SK-N-SH (cell line): ENCODE measurements around the gene CETN1. TPM values are rescaled to one million over a fixed set of nuclear protein-coding genes. Genes with fewer than 3 reads are reported as not detected.

ENCODE experiments used
- CTCF ChIA-PET: fragments of 300-600, 350-600 bp; formaldehyde crosslinking; extraction: SDS; loops from one replicate; lab custom pipeline; 2021; lab: Yijun Ruan, JAX
- POLR2A ChIA-PET: fragments of 350-600 bp; sonication (Branson Sonifier 250); formaldehyde crosslinking; extraction: SDS; loops from one replicate; lab custom pipeline; 2020; ENCODE audit warnings: antibody characterized with exemption, inconsistent platforms; lab: Yijun Ruan, JAX
- DNase-seq: peaks from one replicate; pipeline ENCODE4 v3.0.0; 2012
- H2AFZ ChIP-seq: fragments of 200-600 bp; sonication (generic); 2 replicates; pipeline ENCODE4 v1.8.1; 2016; ENCODE audit warnings: antibody characterized with exemption, mild to moderate bottlenecking, low read depth
- H3F3A ChIP-seq: fragments of 200-600 bp; sonication (generic); replicated peaks from 2 replicates; pipeline ENCODE3; 2016; ENCODE audit warnings: antibody characterized with exemption, mild to moderate bottlenecking; ENCODE audit not compliant: insufficient read depth
- H3K27ac ChIP-seq, 2 experiments: fragments of 200-500 bp in 1 of 2; fragments of 200-600 bp in 1 of 2; sonication (Bioruptor generic) in 1 of 2; sonication (generic), shearing (Covaris generic) in 1 of 2; 2 replicates each; pipeline versions ENCODE4 v1.5.1 to v1.6.1; 2014 to 2016; ENCODE audit warnings: low read depth in 2 of 2, inconsistent platforms in 1 of 2, low read length in 1 of 2, mild to moderate bottlenecking in 1 of 2, mixed read lengths in 1 of 2
- H3K27me3 ChIP-seq: fragments of 200-600 bp; sonication (generic), shearing (Covaris generic); 2 replicates; pipeline ENCODE4 v1.6.1; 2016; ENCODE audit warnings: mixed run types; ENCODE audit not compliant: insufficient read depth
- H3K36me3 ChIP-seq, 2 experiments: fragments of 200-500 bp in 1 of 2; fragments of 200-600 bp in 1 of 2; sonication (Bioruptor generic) in 1 of 2; sonication (generic) in 1 of 2; replicated peaks in 1 of 2; 2 replicates each; pipeline versions ENCODE3 to v1.5.1; 2014 to 2016; ENCODE audit warnings: low read length in 1 of 2, mild to moderate bottlenecking in 1 of 2; ENCODE audit not compliant: insufficient read depth in 2 of 2, control insufficient read depth in 1 of 2
- H3K4me1 ChIP-seq, 2 experiments: fragments of 200-500 bp in 1 of 2; fragments of 200-600 bp in 1 of 2; sonication (Bioruptor generic) in 1 of 2; sonication (generic), shearing (Covaris generic) in 1 of 2; 2 replicates each; pipeline versions ENCODE4 v1.5.1 to v1.6.1; 2014 to 2016; ENCODE audit warnings: low read depth in 1 of 2, low read length in 1 of 2, mixed run types in 1 of 2; ENCODE audit not compliant: insufficient read depth in 2 of 2, control insufficient read depth in 1 of 2
- H3K4me2 ChIP-seq: fragments of 200-600 bp; sonication (generic), shearing (Covaris generic); 2 replicates; pipeline ENCODE4 v1.6.1; 2017; ENCODE audit warnings: mixed run types
- H3K4me3 ChIP-seq, 2 experiments: fragments of 200-500 bp in 1 of 2; fragments of 200-600 bp in 1 of 2; sonication (Bioruptor generic) in 1 of 2; sonication (generic), shearing (Covaris generic) in 1 of 2; 2 replicates each; pipeline versions ENCODE4 v1.5.1 to v1.8.1; 2014 to 2016; ENCODE audit warnings: low read depth in 2 of 2, inconsistent platforms in 1 of 2, low read length in 1 of 2, mild to moderate bottlenecking in 1 of 2, mixed read lengths in 1 of 2, moderate library complexity in 1 of 2
- H3K79me2 ChIP-seq: fragments of 200-600 bp; sonication (generic); 2 replicates; pipeline ENCODE4 v1.8.1; 2017; ENCODE audit warnings: mild to moderate bottlenecking; ENCODE audit not compliant: insufficient read depth
- H3K9ac ChIP-seq: fragments of 200-600 bp; sonication (generic); 2 replicates; pipeline ENCODE4 v1.6.1; 2017; ENCODE audit warnings: mixed run types
- H3K9me2 ChIP-seq: fragments of 200-600 bp; sonication (generic); 2 replicates; pipeline ENCODE4 v1.6.1; 2017; ENCODE audit warnings: mixed run types
- H3K9me3 ChIP-seq: fragments of 200-600 bp; sonication (generic); 2 replicates; pipeline ENCODE4 v1.6.1; 2017; ENCODE audit warnings: mixed run types, mild to moderate bottlenecking, moderate library complexity
- H4K20me1 ChIP-seq: fragments of 200-600 bp; sonication (generic); 2 replicates; pipeline ENCODE4 v1.6.1; 2017; ENCODE audit warnings: mild to moderate bottlenecking, mixed run types; ENCODE audit not compliant: insufficient read depth
- CHD2 ChIP-seq: fragments of 150-350 bp; IDR thresholded peaks from 2 replicates; pipeline ENCODE4 v1.6.1; 2018; ENCODE audit warnings: low read length; ENCODE audit not compliant: partially characterized antibody
- ELF1 ChIP-seq: IDR thresholded peaks from 2 replicates; pipeline ENCODE4 v1.4.0; 2012
- EP300 ChIP-seq, 2 experiments: IDR thresholded peaks; 2 replicates each; pipeline versions ENCODE4 v1.4.0 to v1.6.1; 2012; ENCODE audit warnings: borderline replicate concordance in 1 of 2, low read depth in 1 of 2, low read length in 1 of 2
- FOSL2 ChIP-seq: IDR thresholded peaks from 2 replicates; pipeline ENCODE4 v1.4.0; 2012; ENCODE audit warnings: low read depth, mild to moderate bottlenecking, moderate library complexity, borderline replicate concordance
- FOXJ3 ChIP-seq: sonication (generic); formaldehyde crosslinking; IDR thresholded peaks from 2 replicates; pipeline ENCODE4 v1.5.1; 2020; ENCODE audit warnings: mild to moderate bottlenecking, missing genetic modification reagents
- FOXM1 ChIP-seq: IDR thresholded peaks from 2 replicates; pipeline ENCODE4 v1.4.0; 2012; ENCODE audit warnings: low read depth, mild to moderate bottlenecking
- GATA2 ChIP-seq: sonication (generic); formaldehyde crosslinking; IDR thresholded peaks from 2 replicates; pipeline ENCODE4 v1.5.0; 2020; ENCODE audit warnings: mild to moderate bottlenecking, missing genetic modification reagents
- JUND ChIP-seq: IDR thresholded peaks from 2 replicates; pipeline ENCODE4 v1.4.0; 2012
- MEF2A ChIP-seq: IDR thresholded peaks from 2 replicates; pipeline ENCODE4 v1.4.0; 2012; ENCODE audit warnings: low read depth, borderline replicate concordance
- NFIC ChIP-seq: IDR thresholded peaks from 2 replicates; pipeline ENCODE4 v1.4.0; 2012; ENCODE audit warnings: borderline replicate concordance
- PBX3 ChIP-seq: IDR thresholded peaks from 2 replicates; pipeline ENCODE4; 2012
- POLR2AphosphoS5 ChIP-seq: IDR thresholded peaks from 2 replicates; pipeline ENCODE4 v1.6.1; 2012; ENCODE audit warnings: low read depth, low read length
- RAD21 ChIP-seq: IDR thresholded peaks from 2 replicates; pipeline ENCODE4 v1.6.1; 2012; ENCODE audit warnings: mild to moderate bottlenecking, low read length
- REST ChIP-seq: IDR thresholded peaks from 2 replicates; pipeline ENCODE4 v1.6.1; 2012; ENCODE audit warnings: mild to moderate bottlenecking, low read depth, low read length, moderate library complexity
- SIN3A ChIP-seq: IDR thresholded peaks from 2 replicates; pipeline ENCODE4 v1.6.1; 2012; ENCODE audit warnings: low read depth, mild to moderate bottlenecking, low read length, moderate library complexity, borderline replicate concordance
- SMC3 ChIP-seq: IDR thresholded peaks from 2 replicates; pipeline ENCODE4 v1.6.1; 2012; ENCODE audit warnings: low read depth, low read length, improper control_type of control experiment
- TAF1 ChIP-seq: IDR thresholded peaks from 2 replicates; pipeline ENCODE4 v1.6.1; 2012; ENCODE audit warnings: low read depth, mild to moderate bottlenecking, low read length, moderate library complexity, borderline replicate concordance
- TCF12 ChIP-seq: IDR thresholded peaks from 2 replicates; pipeline ENCODE4 v1.4.0; 2012
- YY1 ChIP-seq: IDR thresholded peaks from 2 replicates; pipeline ENCODE4 v1.4.0; 2012; ENCODE audit warnings: low read depth, mild to moderate bottlenecking
- WGBS: methylation state at CpG from one replicate; pipeline ENCODE4 v1.1.6; 2017; ENCODE audit warnings: low lambda C conversion rate; 5-methylcytosine and 5-hydroxymethylcytosine counted together
- polyA plus RNA-seq, 3 experiments: library from polyadenylated mRNA; depleted of rRNA; stranded (reverse); fragments of >200 nt; gene quantifications; 2 replicates each; pipeline ENCODE4 v1.2.3, GENCODE V29; 2012
- TF ChIP-seq, protein P1 (sequence below): fragments of 200-600 bp; sonication (generic); IDR thresholded peaks from 2 replicates; pipeline ENCODE4 v1.6.1; 2017; ENCODE audit warnings: antibody characterized with exemption, mild to moderate bottlenecking, moderate library complexity

Gene CETN1
- polyA plus RNA-seq, 1 of the 3 experiments (the other 2 are of a cell fraction) = not detected

- 70% methylated on average over 6 of the region's 6 CpGs for WGBS
- TF ChIP-seq GATA2 (CRISPR knock-in tag) (no peak), POLR2AphosphoS5 (no peak), CHD2 (no peak)
- TF ChIP-seq, protein P1, sequence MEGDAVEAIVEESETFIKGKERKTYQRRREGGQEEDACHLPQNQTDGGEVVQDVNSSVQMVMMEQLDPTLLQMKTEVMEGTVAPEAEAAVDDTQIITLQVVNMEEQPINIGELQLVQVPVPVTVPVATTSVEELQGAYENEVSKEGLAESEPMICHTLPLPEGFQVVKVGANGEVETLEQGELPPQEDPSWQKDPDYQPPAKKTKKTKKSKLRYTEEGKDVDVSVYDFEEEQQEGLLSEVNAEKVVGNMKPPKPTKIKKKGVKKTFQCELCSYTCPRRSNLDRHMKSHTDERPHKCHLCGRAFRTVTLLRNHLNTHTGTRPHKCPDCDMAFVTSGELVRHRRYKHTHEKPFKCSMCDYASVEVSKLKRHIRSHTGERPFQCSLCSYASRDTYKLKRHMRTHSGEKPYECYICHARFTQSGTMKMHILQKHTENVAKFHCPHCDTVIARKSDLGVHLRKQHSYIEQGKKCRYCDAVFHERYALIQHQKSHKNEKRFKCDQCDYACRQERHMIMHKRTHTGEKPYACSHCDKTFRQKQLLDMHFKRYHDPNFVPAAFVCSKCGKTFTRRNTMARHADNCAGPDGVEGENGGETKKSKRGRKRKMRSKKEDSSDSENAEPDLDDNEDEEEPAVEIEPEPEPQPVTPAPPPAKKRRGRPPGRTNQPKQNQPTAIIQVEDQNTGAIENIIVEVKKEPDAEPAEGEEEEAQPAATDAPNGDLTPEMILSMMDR = peak; percentile 20; the same call in 1 of the 2 replicates
- H3K9ac ChIP-seq = no peak overlapping the region
- no peak overlapping the region for H3K4me3 ChIP-seq
- no peaks in the 10 kb centered on the region for H3K9me3 ChIP-seq
- no peak overlapping the region for H2AFZ ChIP-seq
- no peak overlapping the region for H3K27ac ChIP-seq
- no peaks in the 10 kb centered on the region for H4K20me1 ChIP-seq
- no peak overlapping the region for H3K4me2 ChIP-seq
- H3K79me2 ChIP-seq = no peaks in the 10 kb centered on the region
- no peaks in the 10 kb centered on the region for H3F3A ChIP-seq
- ChIA-PET POLR2A (no interaction called here), CTCF (interaction anchor here (0.6 to 3.7 kb wide), 5 partner anchors 13 to 210 kb away, joined by 3 to 13 read pairs (median 5); no protein-coding TSS in a partner anchor)
- H3K9me2 ChIP-seq = no peaks in the 10 kb centered on the region
- DNase-seq = no peak
- H3K36me3 ChIP-seq = no peaks in the 10 kb centered on the region
- H3K4me1 ChIP-seq = no peaks in the 10 kb centered on the region
- H3K27me3 ChIP-seq = no peaks in the 10 kb centered on the region; the same call in 1 of the 2 replicates
Measured at GRCh38 chr18:629269-630150, 49.3 kb downstream of the CETN1 start.

- H3K9me3 ChIP-seq = no peaks in the 10 kb centered on the region
- no peaks in the 10 kb centered on the region; the same call in 1 of the 2 replicates for H3K27me3 ChIP-seq
- peaks cover 0 to 5% of the 10 kb centered on the region in 2 experiments; a peak in 1 of 4 replicates for H3K4me1 ChIP-seq
- H3K27ac ChIP-seq = no peak overlapping the region
- no peak overlapping the region for H3K9ac ChIP-seq
- no peaks in the 10 kb centered on the region for H3F3A ChIP-seq
- H3K9me2 ChIP-seq = no peaks in the 10 kb centered on the region
- no peak for DNase-seq
- H3K36me3 ChIP-seq = no peaks in the 10 kb centered on the region
- ChIA-PET POLR2A (no interaction called here), CTCF (interaction anchor here (0.9 to 3.7 kb wide), 8 partner anchors 10 to 224 kb away, joined by 3 to 13 read pairs (median 3); partner anchors contain the start of gene ENOSF1)
- H3K79me2 ChIP-seq = no peaks in the 10 kb centered on the region
- no peaks in the 10 kb centered on the region for H4K20me1 ChIP-seq
- no peak overlapping the region for H2AFZ ChIP-seq
- H3K4me3 ChIP-seq = no peak overlapping the region
- no peak overlapping the region for H3K4me2 ChIP-seq
- TF ChIP-seq SMC3 = no peak
- TF ChIP-seq TAF1 = no peak
- TF ChIP-seq PBX3 = no peak
- no peak for TF ChIP-seq MEF2A
- no peak for TF ChIP-seq CHD2
- no peak for TF ChIP-seq FOSL2
- no peak for TF ChIP-seq YY1
- TF ChIP-seq FOXM1 = no peak
- TF ChIP-seq EP300 (IDR thresholded peaks at IDR 0.05; ENCODE audit: borderline replicate concordance in 1 of 2, low read depth in 1 of 2, low read length in 1 of 2) = no peak
- TF ChIP-seq REST = no peak
- no peak for TF ChIP-seq SIN3A
- TF ChIP-seq NFIC = no peak
- TF ChIP-seq JUND = no peak
- TF ChIP-seq TCF12 = no peak
- no peak for TF ChIP-seq RAD21
- no peak for TF ChIP-seq FOXJ3
- no peak for TF ChIP-seq ELF1
- no peak for TF ChIP-seq GATA2 (CRISPR knock-in tag)
Measured at GRCh38 chr18:631560-631959, 51.4 kb downstream of the CETN1 start.
